GM23338 (cell line): ENCODE data around the gene PLOD3. TPM values are rescaled to one million over a fixed set of nuclear protein-coding genes. Genes with fewer than 3 reads are reported as not detected.

Experiments
- ATAC-seq: fragments of 200-7000 bp; cut with Tn5 transposase; 3 replicates; pipeline ENCODE4 v1.9.1; 2020
- DNase-seq: peaks from one replicate; pipeline ENCODE4 v3.0.0-alpha.2; 2015; ENCODE audit warnings: low spot score
- H2AFZ ChIP-seq: fragments of 200-600 bp; sonication (generic); 2 replicates; pipeline ENCODE4 v1.8.0; 2016; ENCODE audit warnings: antibody characterized with exemption, mild to moderate bottlenecking, moderate library complexity
- H3F3A ChIP-seq: fragments of 200-600 bp; sonication (generic); replicated peaks from 2 replicates; pipeline ENCODE4 v1.8.0; 2017; ENCODE audit warnings: antibody characterized with exemption, mixed run types, low read depth
- H3K27ac ChIP-seq: fragments of 200-600 bp; sonication (generic); 2 replicates; pipeline ENCODE4 v1.6.1; 2016; ENCODE audit warnings: low read depth
- H3K27me3 ChIP-seq: fragments of 200-600 bp; sonication (generic); 2 replicates; pipeline ENCODE4 v1.8.0; 2016; ENCODE audit warnings: mild to moderate bottlenecking, mixed run types, moderate library complexity; ENCODE audit not compliant: insufficient read depth
- H3K36me3 ChIP-seq: fragments of 200-600 bp; sonication (generic); 2 replicates; pipeline ENCODE4 v1.8.0; 2016; ENCODE audit warnings: mild to moderate bottlenecking; ENCODE audit not compliant: insufficient read depth
- H3K4me1 ChIP-seq: fragments of 200-600 bp; sonication (generic); 2 replicates; pipeline ENCODE4 v1.8.0; 2016; ENCODE audit warnings: mild to moderate bottlenecking, moderate library complexity; ENCODE audit not compliant: insufficient read depth
- H3K4me2 ChIP-seq: fragments of 200-600 bp; sonication (generic); 2 replicates; pipeline ENCODE4 v1.7.1; 2017; ENCODE audit warnings: mixed run types
- H3K4me3 ChIP-seq: fragments of 200-600 bp; sonication (generic); 2 replicates; pipeline ENCODE4 v1.6.1; 2016; ENCODE audit warnings: mixed run types
- H3K79me2 ChIP-seq: fragments of 200-600 bp; sonication (generic); replicated peaks from 2 replicates; pipeline ENCODE4 v1.8.0; 2017; ENCODE audit warnings: mild to moderate bottlenecking; ENCODE audit not compliant: insufficient read depth
- H3K9me2 ChIP-seq: fragments of 200-600 bp; sonication (generic); 2 replicates; pipeline ENCODE4 v1.8.0; 2017; ENCODE audit not compliant: insufficient read depth
- H4K20me1 ChIP-seq: fragments of 200-600 bp; sonication (generic); replicated peaks from 2 replicates; pipeline ENCODE4 v1.8.0; 2017; ENCODE audit warnings: mild to moderate bottlenecking; ENCODE audit not compliant: insufficient read depth
- H3K27ac Mint-ChIP-seq: 2 replicates; pipeline ENCODE4 v1.8.0; 2020; ENCODE audit warnings: inconsistent platforms, mild to moderate bottlenecking, moderate library complexity, mixed read lengths
- H3K27me3 Mint-ChIP-seq: 3 replicates; pipeline ENCODE4 v1.8.0; 2022; ENCODE audit warnings: low read depth, mild to moderate bottlenecking, moderate library complexity, mixed read lengths, inconsistent platforms; ENCODE audit not compliant: insufficient read depth, poor library complexity
- H3K36me3 Mint-ChIP-seq: 3 replicates; pipeline ENCODE4 v1.8.0; 2021; ENCODE audit warnings: low read depth, mild to moderate bottlenecking, inconsistent platforms, moderate library complexity, mixed read lengths
- H3K4me1 Mint-ChIP-seq: 3 replicates; pipeline ENCODE4 v1.8.0; 2020; ENCODE audit warnings: mild to moderate bottlenecking, inconsistent platforms, mixed read lengths
- H3K4me3 Mint-ChIP-seq: 3 replicates; pipeline ENCODE4 v1.8.0; 2021; ENCODE audit warnings: moderate library complexity, mild to moderate bottlenecking, inconsistent platforms, mixed read lengths
- H3K9me3 Mint-ChIP-seq: 3 replicates; pipeline ENCODE4 v1.8.0; 2020; ENCODE audit warnings: moderate library complexity, mild to moderate bottlenecking, inconsistent platforms, mixed read lengths
- CREB1 ChIP-seq: fragments of 250-450 bp; sonication (Bioruptor Pico); IDR thresholded peaks from 2 replicates; pipeline ENCODE4 v1.5.0; 2020; ENCODE audit warnings: low read depth, mild to moderate bottlenecking, moderate library complexity
- EZH2 ChIP-seq: fragments of 200-600 bp; sonication (generic); IDR thresholded peaks from one replicate; pipeline ENCODE4 v1.8.0; 2017; ENCODE audit warnings: antibody characterized with exemption, mild to moderate bottlenecking, low read depth; ENCODE audit not compliant: unreplicated experiment
- EZH2phosphoT487 ChIP-seq: fragments of 200-600 bp; sonication (generic); IDR thresholded peaks from one replicate; pipeline ENCODE4 v1.8.1; 2018; ENCODE audit warnings: antibody characterized with exemption; ENCODE audit not compliant: unreplicated experiment
- JUNB ChIP-seq: IDR thresholded peaks from one replicate; pipeline ENCODE4 v1.6.1; 2016; ENCODE audit warnings: antibody characterized with exemption; ENCODE audit not compliant: unreplicated experiment
- NANOG ChIP-seq: IDR thresholded peaks from 2 replicates; pipeline ENCODE4 v1.6.1; 2016; ENCODE audit warnings: antibody characterized with exemption, borderline replicate concordance
- POLR2AphosphoS5 ChIP-seq: IDR thresholded peaks from 2 replicates; pipeline ENCODE4 v1.6.1; 2016; ENCODE audit warnings: antibody characterized with exemption, low read depth
- STAT1 ChIP-seq: IDR thresholded peaks from one replicate; pipeline ENCODE4 v1.6.1; 2016; ENCODE audit warnings: antibody characterized with exemption; ENCODE audit not compliant: unreplicated experiment
- ZNF114 ChIP-seq: fragments of 250-450 bp; sonication (Bioruptor Pico); IDR thresholded peaks from 2 replicates; pipeline ENCODE4 v1.5.0; 2020; ENCODE audit warnings: mild to moderate bottlenecking, moderate library complexity
- ZNF331 ChIP-seq: fragments of 250-450 bp; sonication (Bioruptor Pico); IDR thresholded peaks from 2 replicates; pipeline ENCODE4 v1.5.0; 2020; ENCODE audit warnings: low read depth, mild to moderate bottlenecking, moderate library complexity
- polyA plus RNA-seq: library from polyadenylated mRNA; unstranded; fragments of >200 nt; fragmentation: Nextera tagmentation; extraction: Ambion mirVana; gene quantifications from 2 replicates; pipeline ENCODE4 v1.2.1, GENCODE V29; 2016
- total RNA-seq: library from RNA; depleted of rRNA; stranded (reverse); fragments of >200 nt; shearing (Covaris generic); gene quantifications from 2 replicates; pipeline ENCODE4 v1.2.3, GENCODE V29; 2014
- TF ChIP-seq, protein P1 (sequence below), 2 experiments: fragments of 200-600 bp in 1 of 2; sonication (generic) in 1 of 2; conservative IDR thresholded peaks; 2 replicates each; pipeline versions ENCODE4 v1.5.1 to v1.6.1; 2016 to 2017; ENCODE audit warnings: antibody characterized with exemption in 2 of 2, low read depth in 2 of 2, mild to moderate bottlenecking in 2 of 2, moderate library complexity in 1 of 2
- TF ChIP-seq, protein P2 (sequence below): fragments of 250-450 bp; sonication (Bioruptor Pico); IDR thresholded peaks from 2 replicates; pipeline ENCODE4 v1.5.0; 2020; ENCODE audit warnings: mild to moderate bottlenecking, moderate library complexity
- TF ChIP-seq, protein P3 (sequence below): IDR thresholded peaks from 2 replicates; pipeline ENCODE4 v1.6.1; 2016; ENCODE audit warnings: antibody characterized with exemption
- TF ChIP-seq, protein P4 (sequence below): IDR thresholded peaks from one replicate; pipeline ENCODE4 v1.6.1; 2018; ENCODE audit warnings: antibody characterized with exemption; ENCODE audit not compliant: unreplicated experiment

The PLOD3 gene
- total and polyA plus RNA-seq, 2 experiments from 2014 or later: 35.2 to 40.7 TPM

DNA sequence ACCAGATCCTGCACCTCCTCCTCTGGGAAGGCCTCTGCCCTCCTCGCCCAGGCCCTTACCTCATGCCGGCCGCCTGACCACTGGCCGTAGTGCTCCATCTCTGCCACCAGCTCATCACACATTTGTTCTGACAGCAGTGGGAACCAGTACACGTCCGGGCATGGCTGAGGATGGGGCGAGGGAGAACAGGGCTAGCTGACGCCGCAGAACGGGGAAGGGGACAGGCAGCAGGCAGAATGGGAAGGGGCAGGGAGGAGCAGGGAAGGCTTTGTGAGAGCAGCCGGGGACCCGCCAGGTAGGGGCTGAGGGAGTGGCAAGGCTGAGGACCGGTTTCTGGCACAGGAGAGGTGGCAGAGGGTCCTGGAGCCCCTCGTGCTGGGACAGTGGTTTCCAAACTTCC is 8.6 kb downstream of the PLOD3 start:
- TF ChIP-seq, protein P1, sequence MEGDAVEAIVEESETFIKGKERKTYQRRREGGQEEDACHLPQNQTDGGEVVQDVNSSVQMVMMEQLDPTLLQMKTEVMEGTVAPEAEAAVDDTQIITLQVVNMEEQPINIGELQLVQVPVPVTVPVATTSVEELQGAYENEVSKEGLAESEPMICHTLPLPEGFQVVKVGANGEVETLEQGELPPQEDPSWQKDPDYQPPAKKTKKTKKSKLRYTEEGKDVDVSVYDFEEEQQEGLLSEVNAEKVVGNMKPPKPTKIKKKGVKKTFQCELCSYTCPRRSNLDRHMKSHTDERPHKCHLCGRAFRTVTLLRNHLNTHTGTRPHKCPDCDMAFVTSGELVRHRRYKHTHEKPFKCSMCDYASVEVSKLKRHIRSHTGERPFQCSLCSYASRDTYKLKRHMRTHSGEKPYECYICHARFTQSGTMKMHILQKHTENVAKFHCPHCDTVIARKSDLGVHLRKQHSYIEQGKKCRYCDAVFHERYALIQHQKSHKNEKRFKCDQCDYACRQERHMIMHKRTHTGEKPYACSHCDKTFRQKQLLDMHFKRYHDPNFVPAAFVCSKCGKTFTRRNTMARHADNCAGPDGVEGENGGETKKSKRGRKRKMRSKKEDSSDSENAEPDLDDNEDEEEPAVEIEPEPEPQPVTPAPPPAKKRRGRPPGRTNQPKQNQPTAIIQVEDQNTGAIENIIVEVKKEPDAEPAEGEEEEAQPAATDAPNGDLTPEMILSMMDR (conservative IDR thresholded peaks at IDR 0.05; ENCODE audit: low read depth in 2 of 2): no peak
- TF ChIP-seq CREB1 (CRISPR knock-in tag) (no peak), JUNB (no peak), ZNF114 (CRISPR knock-in tag) (no peak), EZH2phosphoT487 (no peak), STAT1 (no peak), POLR2AphosphoS5 (no peak), NANOG (no peak), EZH2 (no peak), ZNF331 (CRISPR knock-in tag) (no peak)
- TF ChIP-seq, protein P2, sequence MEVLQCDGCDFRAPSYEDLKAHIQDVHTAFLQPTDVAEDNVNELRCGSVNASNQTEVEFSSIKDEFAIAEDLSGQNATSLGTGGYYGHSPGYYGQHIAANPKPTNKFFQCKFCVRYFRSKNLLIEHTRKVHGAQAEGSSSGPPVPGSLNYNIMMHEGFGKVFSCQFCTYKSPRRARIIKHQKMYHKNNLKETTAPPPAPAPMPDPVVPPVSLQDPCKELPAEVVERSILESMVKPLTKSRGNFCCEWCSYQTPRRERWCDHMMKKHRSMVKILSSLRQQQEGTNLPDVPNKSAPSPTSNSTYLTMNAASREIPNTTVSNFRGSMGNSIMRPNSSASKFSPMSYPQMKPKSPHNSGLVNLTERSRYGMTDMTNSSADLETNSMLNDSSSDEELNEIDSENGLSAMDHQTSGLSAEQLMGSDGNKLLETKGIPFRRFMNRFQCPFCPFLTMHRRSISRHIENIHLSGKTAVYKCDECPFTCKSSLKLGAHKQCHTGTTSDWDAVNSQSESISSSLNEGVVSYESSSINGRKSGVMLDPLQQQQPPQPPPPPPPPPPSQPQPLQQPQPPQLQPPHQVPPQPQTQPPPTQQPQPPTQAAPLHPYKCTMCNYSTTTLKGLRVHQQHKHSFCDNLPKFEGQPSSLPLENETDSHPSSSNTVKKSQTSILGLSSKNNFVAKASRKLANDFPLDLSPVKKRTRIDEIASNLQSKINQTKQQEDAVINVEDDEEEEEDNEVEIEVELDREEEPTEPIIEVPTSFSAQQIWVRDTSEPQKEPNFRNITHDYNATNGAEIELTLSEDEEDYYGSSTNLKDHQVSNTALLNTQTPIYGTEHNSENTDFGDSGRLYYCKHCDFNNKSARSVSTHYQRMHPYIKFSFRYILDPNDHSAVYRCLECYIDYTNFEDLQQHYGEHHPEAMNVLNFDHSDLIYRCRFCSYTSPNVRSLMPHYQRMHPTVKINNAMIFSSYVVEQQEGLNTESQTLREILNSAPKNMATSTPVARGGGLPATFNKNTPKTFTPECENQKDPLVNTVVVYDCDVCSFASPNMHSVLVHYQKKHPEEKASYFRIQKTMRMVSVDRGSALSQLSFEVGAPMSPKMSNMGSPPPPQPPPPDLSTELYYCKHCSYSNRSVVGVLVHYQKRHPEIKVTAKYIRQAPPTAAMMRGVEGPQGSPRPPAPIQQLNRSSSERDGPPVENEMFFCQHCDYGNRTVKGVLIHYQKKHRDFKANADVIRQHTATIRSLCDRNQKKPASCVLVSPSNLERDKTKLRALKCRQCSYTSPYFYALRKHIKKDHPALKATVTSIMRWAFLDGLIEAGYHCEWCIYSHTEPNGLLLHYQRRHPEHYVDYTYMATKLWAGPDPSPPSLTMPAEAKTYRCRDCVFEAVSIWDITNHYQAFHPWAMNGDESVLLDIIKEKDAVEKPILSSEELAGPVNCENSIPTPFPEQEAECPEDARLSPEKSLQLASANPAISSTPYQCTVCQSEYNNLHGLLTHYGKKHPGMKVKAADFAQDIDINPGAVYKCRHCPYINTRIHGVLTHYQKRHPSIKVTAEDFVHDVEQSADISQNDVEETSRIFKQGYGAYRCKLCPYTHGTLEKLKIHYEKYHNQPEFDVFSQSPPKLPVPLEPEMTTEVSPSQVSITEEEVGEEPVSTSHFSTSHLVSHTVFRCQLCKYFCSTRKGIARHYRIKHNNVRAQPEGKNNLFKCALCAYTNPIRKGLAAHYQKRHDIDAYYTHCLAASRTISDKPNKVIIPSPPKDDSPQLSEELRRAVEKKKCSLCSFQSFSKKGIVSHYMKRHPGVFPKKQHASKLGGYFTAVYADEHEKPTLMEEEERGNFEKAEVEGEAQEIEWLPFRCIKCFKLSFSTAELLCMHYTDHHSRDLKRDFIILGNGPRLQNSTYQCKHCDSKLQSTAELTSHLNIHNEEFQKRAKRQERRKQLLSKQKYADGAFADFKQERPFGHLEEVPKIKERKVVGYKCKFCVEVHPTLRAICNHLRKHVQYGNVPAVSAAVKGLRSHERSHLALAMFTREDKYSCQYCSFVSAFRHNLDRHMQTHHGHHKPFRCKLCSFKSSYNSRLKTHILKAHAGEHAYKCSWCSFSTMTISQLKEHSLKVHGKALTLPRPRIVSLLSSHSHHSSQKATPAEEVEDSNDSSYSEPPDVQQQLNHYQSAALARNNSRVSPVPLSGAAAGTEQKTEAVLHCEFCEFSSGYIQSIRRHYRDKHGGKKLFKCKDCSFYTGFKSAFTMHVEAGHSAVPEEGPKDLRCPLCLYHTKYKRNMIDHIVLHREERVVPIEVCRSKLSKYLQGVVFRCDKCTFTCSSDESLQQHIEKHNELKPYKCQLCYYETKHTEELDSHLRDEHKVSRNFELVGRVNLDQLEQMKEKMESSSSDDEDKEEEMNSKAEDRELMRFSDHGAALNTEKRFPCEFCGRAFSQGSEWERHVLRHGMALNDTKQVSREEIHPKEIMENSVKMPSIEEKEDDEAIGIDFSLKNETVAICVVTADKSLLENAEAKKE (CRISPR knock-in tag): no peak
- TF ChIP-seq, protein P3, sequence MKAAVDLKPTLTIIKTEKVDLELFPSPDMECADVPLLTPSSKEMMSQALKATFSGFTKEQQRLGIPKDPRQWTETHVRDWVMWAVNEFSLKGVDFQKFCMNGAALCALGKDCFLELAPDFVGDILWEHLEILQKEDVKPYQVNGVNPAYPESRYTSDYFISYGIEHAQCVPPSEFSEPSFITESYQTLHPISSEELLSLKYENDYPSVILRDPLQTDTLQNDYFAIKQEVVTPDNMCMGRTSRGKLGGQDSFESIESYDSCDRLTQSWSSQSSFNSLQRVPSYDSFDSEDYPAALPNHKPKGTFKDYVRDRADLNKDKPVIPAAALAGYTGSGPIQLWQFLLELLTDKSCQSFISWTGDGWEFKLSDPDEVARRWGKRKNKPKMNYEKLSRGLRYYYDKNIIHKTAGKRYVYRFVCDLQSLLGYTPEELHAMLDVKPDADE: no peak
- TF ChIP-seq, protein P4, sequence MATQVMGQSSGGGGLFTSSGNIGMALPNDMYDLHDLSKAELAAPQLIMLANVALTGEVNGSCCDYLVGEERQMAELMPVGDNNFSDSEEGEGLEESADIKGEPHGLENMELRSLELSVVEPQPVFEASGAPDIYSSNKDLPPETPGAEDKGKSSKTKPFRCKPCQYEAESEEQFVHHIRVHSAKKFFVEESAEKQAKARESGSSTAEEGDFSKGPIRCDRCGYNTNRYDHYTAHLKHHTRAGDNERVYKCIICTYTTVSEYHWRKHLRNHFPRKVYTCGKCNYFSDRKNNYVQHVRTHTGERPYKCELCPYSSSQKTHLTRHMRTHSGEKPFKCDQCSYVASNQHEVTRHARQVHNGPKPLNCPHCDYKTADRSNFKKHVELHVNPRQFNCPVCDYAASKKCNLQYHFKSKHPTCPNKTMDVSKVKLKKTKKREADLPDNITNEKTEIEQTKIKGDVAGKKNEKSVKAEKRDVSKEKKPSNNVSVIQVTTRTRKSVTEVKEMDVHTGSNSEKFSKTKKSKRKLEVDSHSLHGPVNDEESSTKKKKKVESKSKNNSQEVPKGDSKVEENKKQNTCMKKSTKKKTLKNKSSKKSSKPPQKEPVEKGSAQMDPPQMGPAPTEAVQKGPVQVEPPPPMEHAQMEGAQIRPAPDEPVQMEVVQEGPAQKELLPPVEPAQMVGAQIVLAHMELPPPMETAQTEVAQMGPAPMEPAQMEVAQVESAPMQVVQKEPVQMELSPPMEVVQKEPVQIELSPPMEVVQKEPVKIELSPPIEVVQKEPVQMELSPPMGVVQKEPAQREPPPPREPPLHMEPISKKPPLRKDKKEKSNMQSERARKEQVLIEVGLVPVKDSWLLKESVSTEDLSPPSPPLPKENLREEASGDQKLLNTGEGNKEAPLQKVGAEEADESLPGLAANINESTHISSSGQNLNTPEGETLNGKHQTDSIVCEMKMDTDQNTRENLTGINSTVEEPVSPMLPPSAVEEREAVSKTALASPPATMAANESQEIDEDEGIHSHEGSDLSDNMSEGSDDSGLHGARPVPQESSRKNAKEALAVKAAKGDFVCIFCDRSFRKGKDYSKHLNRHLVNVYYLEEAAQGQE: no peak

More for the DNA sequence above, 8.6 kb downstream of the PLOD3 start:
- Histone ChIP-seq H3K36me3 (no peaks in the 10 kb centered on the region; the same call in 1 of the 2 replicates), H2AFZ (no peak overlapping the region), H3F3A (peaks cover 3% of the 10 kb centered on the region; the same call in 1 of the 2 replicates), H3K27ac (no peak overlapping the region), H4K20me1 (no peaks in the 10 kb centered on the region), H3K9me2 (no peaks in the 10 kb centered on the region), H3K27me3 (no peaks in the 10 kb centered on the region), H3K79me2 (no peaks in the 10 kb centered on the region), H3K4me1 (no peaks in the 10 kb centered on the region), H3K4me3 (no peak overlapping the region), H3K4me2 (no peak overlapping the region)
- no peak for DNase-seq
- Mint-ChIP-seq H3K36me3 (peaks cover 14% of the 10 kb centered on the region), H3K27me3 (peaks cover 5% of the 10 kb centered on the region), H3K27ac (no peak overlapping the region; the same call in 1 of the 2 replicates), H3K4me1 (no peaks in the 10 kb centered on the region; the same call in 2 of the 3 replicates), H3K4me3 (no peak overlapping the region), H3K9me3 (no peaks in the 10 kb centered on the region)
- no peak for ATAC-seq
